ENCODE results near the gene NUBPL.

DNA sequence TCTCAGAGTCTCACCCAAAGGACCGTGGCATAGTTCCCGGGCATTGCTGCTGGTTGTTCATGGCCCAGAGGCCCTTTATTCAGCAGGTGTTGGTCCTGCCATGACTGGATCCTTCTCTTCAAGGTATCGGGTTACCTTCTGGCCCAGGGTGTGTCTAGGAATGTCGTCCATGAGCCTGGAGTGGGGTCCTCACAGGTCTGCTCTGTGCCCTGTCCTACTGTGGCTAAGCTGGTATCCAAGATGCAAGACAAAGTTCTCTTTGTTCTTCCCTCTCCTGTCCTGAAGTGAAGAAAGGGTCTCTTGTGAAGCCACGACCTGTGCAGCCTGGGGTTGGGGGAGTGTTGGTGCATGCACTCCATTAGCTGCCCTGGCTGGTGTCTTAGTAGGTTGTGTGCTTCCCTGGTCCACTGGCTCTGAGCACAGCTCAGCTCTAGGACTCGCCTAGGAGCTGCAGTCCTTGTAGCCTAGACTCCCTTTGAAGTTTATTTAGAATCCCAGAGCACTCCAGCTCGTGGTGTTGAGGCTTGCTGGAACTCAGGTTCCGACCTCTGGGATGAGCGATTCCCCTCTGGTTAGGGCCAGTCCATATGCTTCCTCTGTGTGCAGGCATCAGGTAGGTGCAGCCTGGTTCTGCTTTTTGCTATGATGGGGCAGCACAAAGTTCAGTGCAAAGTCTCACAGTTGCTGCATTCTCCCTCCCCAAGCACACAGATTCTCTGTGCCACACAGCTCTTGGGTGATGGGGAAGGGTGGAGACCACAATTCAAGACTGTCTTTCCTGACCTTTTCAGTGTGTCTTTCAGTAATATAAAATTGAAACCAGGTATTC is 117.4 kb downstream of the NUBPL start:
- TF ChIP-seq, protein P1, sequence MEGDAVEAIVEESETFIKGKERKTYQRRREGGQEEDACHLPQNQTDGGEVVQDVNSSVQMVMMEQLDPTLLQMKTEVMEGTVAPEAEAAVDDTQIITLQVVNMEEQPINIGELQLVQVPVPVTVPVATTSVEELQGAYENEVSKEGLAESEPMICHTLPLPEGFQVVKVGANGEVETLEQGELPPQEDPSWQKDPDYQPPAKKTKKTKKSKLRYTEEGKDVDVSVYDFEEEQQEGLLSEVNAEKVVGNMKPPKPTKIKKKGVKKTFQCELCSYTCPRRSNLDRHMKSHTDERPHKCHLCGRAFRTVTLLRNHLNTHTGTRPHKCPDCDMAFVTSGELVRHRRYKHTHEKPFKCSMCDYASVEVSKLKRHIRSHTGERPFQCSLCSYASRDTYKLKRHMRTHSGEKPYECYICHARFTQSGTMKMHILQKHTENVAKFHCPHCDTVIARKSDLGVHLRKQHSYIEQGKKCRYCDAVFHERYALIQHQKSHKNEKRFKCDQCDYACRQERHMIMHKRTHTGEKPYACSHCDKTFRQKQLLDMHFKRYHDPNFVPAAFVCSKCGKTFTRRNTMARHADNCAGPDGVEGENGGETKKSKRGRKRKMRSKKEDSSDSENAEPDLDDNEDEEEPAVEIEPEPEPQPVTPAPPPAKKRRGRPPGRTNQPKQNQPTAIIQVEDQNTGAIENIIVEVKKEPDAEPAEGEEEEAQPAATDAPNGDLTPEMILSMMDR (IDR thresholded peaks at IDR 0.05) = no peak
- TF ChIP-seq POLR2AphosphoS5 (IDR thresholded peaks at IDR 0.05) = no peak
